HepG2 (cell line): Measurements from ENCODE around the gene JTB. TPM values are rescaled to one million over a fixed set of nuclear protein-coding genes. Genes with fewer than 3 reads are reported as not detected.
A peak's percentile ranks its signal among the peaks of the same experiment; 100 is the strongest.

Experiments
- BHLHE40 ChIP-seq: IDR thresholded peaks from 2 replicates; pipeline ENCODE4 v1.6.1; 2011; ENCODE audit warnings: low read length, improper control_type of control experiment
- DNMT3B ChIP-seq: conservative IDR thresholded peaks from 2 replicates; pipeline ENCODE4 v1.6.1; 2016; ENCODE audit warnings: missing biosample characterization, control low read depth
- FOXC1 ChIP-seq: sonication (generic); formaldehyde crosslinking; IDR thresholded peaks from 2 replicates; pipeline ENCODE4 v1.8.0; 2022; ENCODE audit warnings: mild to moderate bottlenecking, missing genetic modification reagents, borderline replicate concordance
- POGZ ChIP-seq: sonication (generic); formaldehyde crosslinking; IDR thresholded peaks from 2 replicates; pipeline ENCODE4 v1.4.0; 2020; ENCODE audit warnings: mild to moderate bottlenecking, missing genetic modification reagents
- STAG1 ChIP-seq: sonication (generic); formaldehyde crosslinking; IDR thresholded peaks from 2 replicates; pipeline ENCODE4 v1.4.0; 2020; ENCODE audit warnings: missing genetic modification reagents
- YEATS4 ChIP-seq: sonication (generic); formaldehyde crosslinking; IDR thresholded peaks from 2 replicates; pipeline ENCODE4 v1.4.0; 2020; ENCODE audit warnings: missing genetic modification reagents, borderline replicate concordance
- ZBTB3 ChIP-seq: sonication (generic); formaldehyde crosslinking; IDR thresholded peaks from 2 replicates; pipeline ENCODE4 v1.4.0; 2020; ENCODE audit warnings: low read depth, mild to moderate bottlenecking, moderate library complexity, missing genetic modification reagents, borderline replicate concordance
- ZBTB8A ChIP-seq: sonication (generic); formaldehyde crosslinking; IDR thresholded peaks from 2 replicates; pipeline ENCODE4 v1.4.0; 2020; ENCODE audit warnings: mild to moderate bottlenecking, low read depth, missing genetic modification reagents, borderline replicate concordance
- ZNF468 ChIP-seq: sonication (generic); formaldehyde crosslinking; IDR thresholded peaks from 2 replicates; pipeline ENCODE4 v1.8.0; 2022; ENCODE audit warnings: mild to moderate bottlenecking, moderate library complexity, missing genetic modification reagents
- ZNF83 ChIP-seq: sonication (generic); formaldehyde crosslinking; IDR thresholded peaks from 2 replicates; pipeline ENCODE4 v1.4.0; 2020; ENCODE audit warnings: missing genetic modification reagents, mild to moderate bottlenecking, borderline replicate concordance
- ZSCAN12 ChIP-seq: sonication (generic); formaldehyde crosslinking; IDR thresholded peaks from 2 replicates; pipeline ENCODE4 v1.9.0; 2021; ENCODE audit warnings: mild to moderate bottlenecking, missing genetic modification reagents
- polyA plus RNA-seq, 8 experiments: library from polyadenylated mRNA; depleted of rRNA in 3 of 8; stranded (reverse) in 7 of 8; unstranded in 1 of 8; fragments of >200 nt; fragmentation: Illumina TruSeq in 4 of 8; extraction: Trizol in 4 of 8; gene quantifications; 2 replicates each; pipeline versions ENCODE4 v1.2.1 to v1.2.3, GENCODE V29; 2011 to 2016; ENCODE audit warnings: low read depth in 4 of 8, missing spikeins in 1 of 8, mixed read lengths in 1 of 8; ENCODE audit not compliant: insufficient read depth in 1 of 8
- total RNA-seq, 5 experiments: library from RNA; depleted of rRNA; stranded (reverse); fragments of >200 nt; fragmentation: Illumina TruSeq; extraction: Trizol; gene quantifications; 2 replicates each; pipeline ENCODE4 v1.2.3, GENCODE V29; 2016; ENCODE audit warnings: low read depth in 1 of 5
- TF ChIP-seq, protein P1 (sequence below): sonication (generic); formaldehyde crosslinking; IDR thresholded peaks from 2 replicates; pipeline ENCODE4 v1.5.1; 2020; ENCODE audit warnings: missing genetic modification reagents, mild to moderate bottlenecking, borderline replicate concordance
- TF ChIP-seq, protein P2 (sequence below): sonication (generic); formaldehyde crosslinking; IDR thresholded peaks from 2 replicates; pipeline ENCODE4 v1.8.0; 2022; ENCODE audit warnings: missing genetic modification reagents, mild to moderate bottlenecking, inconsistent platforms, borderline replicate concordance
- TF ChIP-seq, protein P3 (sequence below): sonication (generic); formaldehyde crosslinking; IDR thresholded peaks from 2 replicates; pipeline ENCODE4 v1.4.0; 2020; ENCODE audit warnings: missing genetic modification reagents
- TF ChIP-seq, protein P4 (sequence below): sonication (generic); formaldehyde crosslinking; IDR thresholded peaks from 2 replicates; pipeline ENCODE4 v1.4.0; 2020; ENCODE audit warnings: low read depth, missing genetic modification reagents
- TF ChIP-seq, protein P5 (sequence below): sonication (generic); formaldehyde crosslinking; IDR thresholded peaks from 2 replicates; pipeline ENCODE4 v1.4.0; 2020; ENCODE audit warnings: missing genetic modification reagents
- TF ChIP-seq, protein P6 (sequence below): sonication (generic); formaldehyde crosslinking; IDR thresholded peaks from 2 replicates; pipeline ENCODE4 v1.5.0; 2020; ENCODE audit warnings: mild to moderate bottlenecking, missing genetic modification reagents

The JTB gene
- total and polyA plus RNA-seq, 2 of the 13 experiments (the other 11 are each of a cell fraction or from before 2014, with no cell fraction given): 96.7 to 99.2 TPM

DNA sequence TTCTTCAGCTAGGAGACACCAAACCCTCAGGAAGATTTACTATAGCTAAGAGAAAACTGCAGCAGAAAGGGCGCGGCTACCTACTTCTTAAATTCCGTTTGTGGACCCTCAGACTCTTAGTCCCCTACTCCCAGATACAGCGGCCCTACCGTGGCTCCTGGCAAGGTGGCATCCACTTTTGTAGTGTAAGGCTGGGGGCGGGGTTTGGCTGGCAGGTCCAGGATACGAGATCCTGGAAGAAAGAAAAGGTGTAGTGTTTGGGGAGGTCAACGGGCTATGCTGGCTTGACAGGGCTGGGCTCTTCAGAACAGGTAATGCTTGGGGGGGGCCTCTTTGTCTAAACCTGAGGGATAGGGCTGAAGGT is 9.5 kb downstream of the JTB start (continued):
- TF ChIP-seq, protein P1, sequence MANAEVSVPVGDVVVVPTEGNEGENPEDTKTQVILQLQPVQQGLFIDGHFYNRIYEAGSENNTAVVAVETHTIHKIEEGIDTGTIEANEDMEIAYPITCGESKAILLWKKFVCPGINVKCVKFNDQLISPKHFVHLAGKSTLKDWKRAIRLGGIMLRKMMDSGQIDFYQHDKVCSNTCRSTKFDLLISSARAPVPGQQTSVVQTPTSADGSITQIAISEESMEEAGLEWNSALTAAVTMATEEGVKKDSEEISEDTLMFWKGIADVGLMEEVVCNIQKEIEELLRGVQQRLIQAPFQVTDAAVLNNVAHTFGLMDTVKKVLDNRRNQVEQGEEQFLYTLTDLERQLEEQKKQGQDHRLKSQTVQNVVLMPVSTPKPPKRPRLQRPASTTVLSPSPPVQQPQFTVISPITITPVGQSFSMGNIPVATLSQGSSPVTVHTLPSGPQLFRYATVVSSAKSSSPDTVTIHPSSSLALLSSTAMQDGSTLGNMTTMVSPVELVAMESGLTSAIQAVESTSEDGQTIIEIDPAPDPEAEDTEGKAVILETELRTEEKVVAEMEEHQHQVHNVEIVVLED (CRISPR knock-in tag): no peak
- TF ChIP-seq POGZ: no peak
- no peak for TF ChIP-seq STAG1 (CRISPR knock-in tag)
- TF ChIP-seq ZNF83 (CRISPR knock-in tag): no peak
- TF ChIP-seq ZNF468 (CRISPR knock-in tag): no peak
- no peak for TF ChIP-seq ZBTB3 (CRISPR knock-in tag)
- TF ChIP-seq, protein P2, sequence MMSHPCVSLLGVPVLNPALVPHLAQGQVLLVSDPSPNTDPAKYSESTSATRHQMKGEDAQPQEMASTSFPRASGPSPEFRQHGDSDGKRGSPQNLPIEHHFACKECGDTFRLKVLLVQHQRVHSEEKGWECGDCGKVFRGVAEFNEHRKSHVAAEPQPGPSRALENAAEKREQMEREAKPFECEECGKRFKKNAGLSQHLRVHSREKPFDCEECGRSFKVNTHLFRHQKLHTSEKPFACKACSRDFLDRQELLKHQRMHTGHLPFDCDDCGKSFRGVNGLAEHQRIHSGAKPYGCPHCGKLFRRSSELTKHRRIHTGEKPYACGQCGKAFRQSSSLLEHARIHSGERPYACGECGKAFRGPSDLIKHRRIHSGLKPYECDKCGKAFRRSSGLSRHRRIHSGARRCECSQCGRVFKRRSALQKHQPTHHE (CRISPR knock-in tag): no peak
- TF ChIP-seq YEATS4: no peak
- TF ChIP-seq DNMT3B: no peak
- TF ChIP-seq, protein P3, sequence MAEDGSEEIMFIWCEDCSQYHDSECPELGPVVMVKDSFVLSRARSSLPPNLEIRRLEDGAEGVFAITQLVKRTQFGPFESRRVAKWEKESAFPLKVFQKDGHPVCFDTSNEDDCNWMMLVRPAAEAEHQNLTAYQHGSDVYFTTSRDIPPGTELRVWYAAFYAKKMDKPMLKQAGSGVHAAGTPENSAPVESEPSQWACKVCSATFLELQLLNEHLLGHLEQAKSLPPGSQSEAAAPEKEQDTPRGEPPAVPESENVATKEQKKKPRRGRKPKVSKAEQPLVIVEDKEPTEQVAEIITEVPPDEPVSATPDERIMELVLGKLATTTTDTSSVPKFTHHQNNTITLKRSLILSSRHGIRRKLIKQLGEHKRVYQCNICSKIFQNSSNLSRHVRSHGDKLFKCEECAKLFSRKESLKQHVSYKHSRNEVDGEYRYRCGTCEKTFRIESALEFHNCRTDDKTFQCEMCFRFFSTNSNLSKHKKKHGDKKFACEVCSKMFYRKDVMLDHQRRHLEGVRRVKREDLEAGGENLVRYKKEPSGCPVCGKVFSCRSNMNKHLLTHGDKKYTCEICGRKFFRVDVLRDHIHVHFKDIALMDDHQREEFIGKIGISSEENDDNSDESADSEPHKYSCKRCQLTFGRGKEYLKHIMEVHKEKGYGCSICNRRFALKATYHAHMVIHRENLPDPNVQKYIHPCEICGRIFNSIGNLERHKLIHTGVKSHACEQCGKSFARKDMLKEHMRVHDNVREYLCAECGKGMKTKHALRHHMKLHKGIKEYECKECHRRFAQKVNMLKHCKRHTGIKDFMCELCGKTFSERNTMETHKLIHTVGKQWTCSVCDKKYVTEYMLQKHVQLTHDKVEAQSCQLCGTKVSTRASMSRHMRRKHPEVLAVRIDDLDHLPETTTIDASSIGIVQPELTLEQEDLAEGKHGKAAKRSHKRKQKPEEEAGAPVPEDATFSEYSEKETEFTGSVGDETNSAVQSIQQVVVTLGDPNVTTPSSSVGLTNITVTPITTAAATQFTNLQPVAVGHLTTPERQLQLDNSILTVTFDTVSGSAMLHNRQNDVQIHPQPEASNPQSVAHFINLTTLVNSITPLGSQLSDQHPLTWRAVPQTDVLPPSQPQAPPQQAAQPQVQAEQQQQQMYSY: no peak
- TF ChIP-seq, protein P4, sequence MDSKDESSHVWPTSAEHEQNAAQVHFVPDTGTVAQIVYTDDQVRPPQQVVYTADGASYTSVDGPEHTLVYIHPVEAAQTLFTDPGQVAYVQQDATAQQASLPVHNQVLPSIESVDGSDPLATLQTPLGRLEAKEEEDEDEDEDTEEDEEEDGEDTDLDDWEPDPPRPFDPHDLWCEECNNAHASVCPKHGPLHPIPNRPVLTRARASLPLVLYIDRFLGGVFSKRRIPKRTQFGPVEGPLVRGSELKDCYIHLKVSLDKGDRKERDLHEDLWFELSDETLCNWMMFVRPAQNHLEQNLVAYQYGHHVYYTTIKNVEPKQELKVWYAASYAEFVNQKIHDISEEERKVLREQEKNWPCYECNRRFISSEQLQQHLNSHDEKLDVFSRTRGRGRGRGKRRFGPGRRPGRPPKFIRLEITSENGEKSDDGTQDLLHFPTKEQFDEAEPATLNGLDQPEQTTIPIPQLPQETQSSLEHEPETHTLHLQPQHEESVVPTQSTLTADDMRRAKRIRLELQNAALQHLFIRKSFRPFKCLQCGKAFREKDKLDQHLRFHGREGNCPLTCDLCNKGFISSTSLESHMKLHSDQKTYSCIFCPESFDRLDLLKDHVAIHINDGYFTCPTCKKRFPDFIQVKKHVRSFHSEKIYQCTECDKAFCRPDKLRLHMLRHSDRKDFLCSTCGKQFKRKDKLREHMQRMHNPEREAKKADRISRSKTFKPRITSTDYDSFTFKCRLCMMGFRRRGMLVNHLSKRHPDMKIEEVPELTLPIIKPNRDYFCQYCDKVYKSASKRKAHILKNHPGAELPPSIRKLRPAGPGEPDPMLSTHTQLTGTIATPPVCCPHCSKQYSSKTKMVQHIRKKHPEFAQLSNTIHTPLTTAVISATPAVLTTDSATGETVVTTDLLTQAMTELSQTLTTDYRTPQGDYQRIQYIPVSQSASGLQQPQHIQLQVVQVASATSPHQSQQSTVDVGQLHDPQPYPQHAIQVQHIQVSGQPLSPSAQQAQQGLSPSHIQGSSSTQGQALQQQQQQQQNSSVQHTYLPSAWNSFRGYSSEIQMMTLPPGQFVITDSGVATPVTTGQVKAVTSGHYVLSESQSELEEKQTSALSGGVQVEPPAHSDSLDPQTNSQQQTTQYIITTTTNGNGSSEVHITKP (CRISPR knock-in tag): 0 out of 2 replicates have a peak, but pooled peaks have one; percentile 1
- no peak for TF ChIP-seq ZBTB8A (CRISPR knock-in tag)
- 0 out of 2 replicates have a peak, but pooled peaks have one; percentile 6 for TF ChIP-seq FOXC1
- TF ChIP-seq, protein P5, sequence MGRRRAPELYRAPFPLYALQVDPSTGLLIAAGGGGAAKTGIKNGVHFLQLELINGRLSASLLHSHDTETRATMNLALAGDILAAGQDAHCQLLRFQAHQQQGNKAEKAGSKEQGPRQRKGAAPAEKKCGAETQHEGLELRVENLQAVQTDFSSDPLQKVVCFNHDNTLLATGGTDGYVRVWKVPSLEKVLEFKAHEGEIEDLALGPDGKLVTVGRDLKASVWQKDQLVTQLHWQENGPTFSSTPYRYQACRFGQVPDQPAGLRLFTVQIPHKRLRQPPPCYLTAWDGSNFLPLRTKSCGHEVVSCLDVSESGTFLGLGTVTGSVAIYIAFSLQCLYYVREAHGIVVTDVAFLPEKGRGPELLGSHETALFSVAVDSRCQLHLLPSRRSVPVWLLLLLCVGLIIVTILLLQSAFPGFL: no peak
- TF ChIP-seq BHLHE40: no peak
- TF ChIP-seq, protein P6, sequence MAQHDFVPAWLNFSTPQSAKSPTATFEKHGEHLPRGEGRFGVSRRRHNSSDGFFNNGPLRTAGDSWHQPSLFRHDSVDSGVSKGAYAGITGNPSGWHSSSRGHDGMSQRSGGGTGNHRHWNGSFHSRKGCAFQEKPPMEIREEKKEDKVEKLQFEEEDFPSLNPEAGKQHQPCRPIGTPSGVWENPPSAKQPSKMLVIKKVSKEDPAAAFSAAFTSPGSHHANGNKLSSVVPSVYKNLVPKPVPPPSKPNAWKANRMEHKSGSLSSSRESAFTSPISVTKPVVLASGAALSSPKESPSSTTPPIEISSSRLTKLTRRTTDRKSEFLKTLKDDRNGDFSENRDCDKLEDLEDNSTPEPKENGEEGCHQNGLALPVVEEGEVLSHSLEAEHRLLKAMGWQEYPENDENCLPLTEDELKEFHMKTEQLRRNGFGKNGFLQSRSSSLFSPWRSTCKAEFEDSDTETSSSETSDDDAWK (CRISPR knock-in tag): no peak
- no peak for TF ChIP-seq ZSCAN12 (CRISPR knock-in tag)
